Panc1 (cell line): ENCODE data around the gene NFILZ. TPM values are rescaled to one million over a fixed set of nuclear protein-coding genes. Genes with fewer than 3 reads are reported as not detected.

Source experiments
- ATAC-seq: fragments of 200-7000 bp; cut with Tn5 transposase; 2 replicates; pipeline ENCODE4 v1.9.1; 2020; ENCODE audit warnings: mild to moderate bottlenecking, moderate library complexity
- BruUV-seq: library from RNA; stranded (reverse); fragments of 400-500 nt; replicated peaks from 2 replicates; lab custom pipeline; 2021; lab: Mats Ljungman, UMichigan
- CTCF ChIA-PET: fragments of 300-600 bp; sonication (Branson Sonifier 250); formaldehyde crosslinking; loops from one replicate; lab custom pipeline; 2022; ENCODE audit warnings: antibody characterized with exemption; lab: Charles Lee
- POLR2A ChIA-PET: fragments of 300-600 bp; sonication (Branson Sonifier 250); formaldehyde crosslinking; loops from one replicate; lab custom pipeline; 2022; ENCODE audit warnings: antibody characterized with exemption; lab: Charles Lee
- DNase-seq: peaks from one replicate; pipeline ENCODE4 v3.0.0-alpha.2; 2010; ENCODE audit warnings: low read depth, low spot score
- H3K27ac ChIP-seq: 2 replicates; pipeline ENCODE4 v1.5.1; 2011; ENCODE audit warnings: mild to moderate bottlenecking, low read length, inconsistent platforms
- H3K27me3 ChIP-seq: fragments of 200-500 bp; sonication (Bioruptor generic); 2 replicates; pipeline ENCODE4 v1.6.0; 2014; ENCODE audit warnings: low read length, inconsistent platforms; ENCODE audit not compliant: control insufficient read depth, insufficient read depth
- H3K36me3 ChIP-seq: fragments of 200-500 bp; sonication (Bioruptor generic); 2 replicates; pipeline ENCODE4 v1.5.1; 2014; ENCODE audit warnings: inconsistent platforms, mild to moderate bottlenecking, low read length, moderate library complexity; ENCODE audit not compliant: control insufficient read depth, insufficient read depth
- H3K4me1 ChIP-seq: 2 replicates; pipeline ENCODE4 v1.5.1; 2011; ENCODE audit warnings: inconsistent platforms, mild to moderate bottlenecking, low read length, moderate library complexity; ENCODE audit not compliant: control insufficient read depth, insufficient read depth
- H3K4me3 ChIP-seq, 2 experiments: 2 replicates each; pipeline ENCODE4 v1.5.1; 2011 to 2012; ENCODE audit warnings: low read depth in 2 of 2, low read length in 2 of 2, mild to moderate bottlenecking in 2 of 2, inconsistent platforms in 1 of 2, moderate library complexity in 1 of 2
- H3K9me3 ChIP-seq: fragments of 200-500 bp; sonication (Bioruptor generic); 2 replicates; pipeline ENCODE4 v1.5.1; 2014; ENCODE audit warnings: low read depth, mild to moderate bottlenecking, inconsistent platforms, low read length, moderate library complexity; ENCODE audit not compliant: control insufficient read depth, insufficient read depth
- CTCF ChIP-seq: fragments of 450-650 bp; IDR thresholded peaks from 2 replicates; pipeline ENCODE4 v1.5.1; 2017; ENCODE audit warnings: mild to moderate bottlenecking
- POLR2AphosphoS5 ChIP-seq: IDR thresholded peaks from 2 replicates; pipeline ENCODE4 v1.6.1; 2012; ENCODE audit warnings: mild to moderate bottlenecking, low read depth, low read length, moderate library complexity
- SIN3A ChIP-seq: IDR thresholded peaks from 2 replicates; pipeline ENCODE4 v1.6.1; 2012; ENCODE audit warnings: low read depth, mild to moderate bottlenecking, low read length, moderate library complexity, borderline replicate concordance; ENCODE audit not compliant: insufficient read depth
- TCF7L2 ChIP-seq: IDR thresholded peaks from 2 replicates; pipeline ENCODE4 v1.6.1; 2011; ENCODE audit warnings: mild to moderate bottlenecking, low read depth, low read length, inconsistent platforms
- in situ Hi-C: cut with HindIII; loops from 2 replicates; pipeline ENCODE4 v1.10.0; 2016; ENCODE audit warnings: low sequenced_read_pairs, low pct_unique_long_range_greater_than_20kb
- intact Hi-C: fragments of 100-400 bp; cut with micrococcal nuclease; formaldehyde crosslinking; loops from one replicate; pipeline ENCODE4 v1.10.0; 2022; ENCODE audit not compliant: unreplicated experiment
- total RNA-seq: library from RNA; stranded (reverse); gene quantifications from one replicate; pipeline ENCODE4 v1.2.1, GENCODE V29; 2021; ENCODE audit not compliant: unreplicated experiment
- TF ChIP-seq, protein P1 (sequence below), 2 experiments: IDR thresholded peaks; 2 replicates each; pipeline ENCODE4 v1.6.1; 2011 to 2012; ENCODE audit warnings: low read depth in 2 of 2, control low read depth in 1 of 2, low read length in 1 of 2, mild to moderate bottlenecking in 1 of 2, moderate library complexity in 1 of 2; ENCODE audit not compliant: insufficient read depth in 1 of 2

Gene NFILZ
- total RNA-seq, 1 experiment from 2014 or later, result not detected

DNA sequence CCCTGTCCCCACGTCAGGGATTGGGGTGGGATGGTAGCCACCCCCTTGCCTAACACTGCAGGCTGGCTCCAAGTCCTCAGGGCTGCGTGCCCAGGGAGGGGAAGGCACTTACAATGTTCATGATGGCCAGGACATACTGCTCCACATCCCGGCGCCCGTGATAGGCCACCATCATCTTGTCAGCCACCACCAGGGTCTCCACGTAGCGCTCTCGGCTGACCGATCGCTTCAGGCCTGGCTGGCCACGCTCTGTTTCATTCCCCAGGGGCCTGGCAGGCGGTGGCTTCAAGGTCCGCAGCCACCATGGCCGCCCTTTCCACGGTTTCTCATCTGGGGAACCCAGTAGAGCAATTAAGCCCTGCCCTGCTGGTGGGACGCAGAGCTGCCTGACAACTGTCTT is 29.6 kb upstream of the NFILZ start:
- ATAC-seq (no peak), DNase-seq (no peak)
- Histone ChIP-seq H3K4me1 (no peaks in the 10 kb centered on the region), H3K27me3 (no peaks in the 10 kb centered on the region), H3K36me3 (no peaks in the 10 kb centered on the region), H3K27ac (no peak overlapping the region), H3K9me3 (no peaks in the 10 kb centered on the region), H3K4me3 (no peak overlapping the region)
- intact Hi-C loops (no loop called here), in situ Hi-C loops (no loop called here)
- ChIA-PET CTCF (no interaction called here), POLR2A (no interaction called here)
- TF ChIP-seq CTCF, result no peak
- TF ChIP-seq TCF7L2, result no peak
- no peak for TF ChIP-seq POLR2AphosphoS5
- TF ChIP-seq SIN3A, result no peak
- TF ChIP-seq, protein P1, sequence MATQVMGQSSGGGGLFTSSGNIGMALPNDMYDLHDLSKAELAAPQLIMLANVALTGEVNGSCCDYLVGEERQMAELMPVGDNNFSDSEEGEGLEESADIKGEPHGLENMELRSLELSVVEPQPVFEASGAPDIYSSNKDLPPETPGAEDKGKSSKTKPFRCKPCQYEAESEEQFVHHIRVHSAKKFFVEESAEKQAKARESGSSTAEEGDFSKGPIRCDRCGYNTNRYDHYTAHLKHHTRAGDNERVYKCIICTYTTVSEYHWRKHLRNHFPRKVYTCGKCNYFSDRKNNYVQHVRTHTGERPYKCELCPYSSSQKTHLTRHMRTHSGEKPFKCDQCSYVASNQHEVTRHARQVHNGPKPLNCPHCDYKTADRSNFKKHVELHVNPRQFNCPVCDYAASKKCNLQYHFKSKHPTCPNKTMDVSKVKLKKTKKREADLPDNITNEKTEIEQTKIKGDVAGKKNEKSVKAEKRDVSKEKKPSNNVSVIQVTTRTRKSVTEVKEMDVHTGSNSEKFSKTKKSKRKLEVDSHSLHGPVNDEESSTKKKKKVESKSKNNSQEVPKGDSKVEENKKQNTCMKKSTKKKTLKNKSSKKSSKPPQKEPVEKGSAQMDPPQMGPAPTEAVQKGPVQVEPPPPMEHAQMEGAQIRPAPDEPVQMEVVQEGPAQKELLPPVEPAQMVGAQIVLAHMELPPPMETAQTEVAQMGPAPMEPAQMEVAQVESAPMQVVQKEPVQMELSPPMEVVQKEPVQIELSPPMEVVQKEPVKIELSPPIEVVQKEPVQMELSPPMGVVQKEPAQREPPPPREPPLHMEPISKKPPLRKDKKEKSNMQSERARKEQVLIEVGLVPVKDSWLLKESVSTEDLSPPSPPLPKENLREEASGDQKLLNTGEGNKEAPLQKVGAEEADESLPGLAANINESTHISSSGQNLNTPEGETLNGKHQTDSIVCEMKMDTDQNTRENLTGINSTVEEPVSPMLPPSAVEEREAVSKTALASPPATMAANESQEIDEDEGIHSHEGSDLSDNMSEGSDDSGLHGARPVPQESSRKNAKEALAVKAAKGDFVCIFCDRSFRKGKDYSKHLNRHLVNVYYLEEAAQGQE (IDR thresholded peaks at IDR 0.05; ENCODE audit: insufficient read depth in 1 of 2, low read depth in 2 of 2, low read length in 1 of 2), result no peak
- BruUV-seq, result no TSS peak

DNA sequence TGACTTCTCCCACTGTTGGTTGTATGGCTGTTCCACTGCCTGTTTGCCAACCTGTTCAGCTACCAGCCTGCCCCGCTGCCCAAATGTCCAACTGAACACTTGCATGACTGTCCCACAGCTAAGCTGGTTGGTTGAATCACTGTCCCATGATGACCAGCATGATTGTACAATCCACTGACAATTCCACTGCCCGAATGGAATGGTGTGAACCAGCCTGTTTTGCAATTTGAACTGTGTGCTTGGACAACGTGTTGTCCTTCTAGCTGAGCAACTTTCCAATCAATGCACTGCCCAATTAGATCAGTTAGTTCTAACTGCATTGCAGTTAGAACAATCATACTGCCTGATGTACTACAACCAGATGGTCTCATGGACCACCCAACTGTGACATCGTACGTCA is 28.6 kb upstream of the NFILZ start:
- Histone ChIP-seq H3K4me1 (no peaks in the 10 kb centered on the region), H3K4me3 (no peak overlapping the region), H3K36me3 (no peaks in the 10 kb centered on the region), H3K27ac (no peak overlapping the region), H3K27me3 (no peaks in the 10 kb centered on the region), H3K9me3 (no peaks in the 10 kb centered on the region)
- CTCF ChIA-PET, result no interaction called here
- in situ Hi-C loops, result no loop called here
- POLR2A ChIA-PET, result interaction anchor here (0.6 kb wide), 1 partner anchor 181 kb away, joined by 3 read pairs; no protein-coding TSS in a partner anchor
- intact Hi-C loops, result no loop called here
- BruUV-seq, result no TSS peak
- no peak for DNase-seq
- TF ChIP-seq, protein P1 (IDR thresholded peaks at IDR 0.05; ENCODE audit: insufficient read depth in 1 of 2, low read depth in 2 of 2, low read length in 1 of 2), result no peak
- TF ChIP-seq POLR2AphosphoS5 (no peak), TCF7L2 (no peak), CTCF (no peak), SIN3A (no peak)
- ATAC-seq, result no peak
